GM12875 (cell line): ENCODE measurements around the gene SCN2B.

ENCODE experiments used
- H3K4me3 ChIP-seq: one replicate; pipeline ENCODE4 v1.5.1; 2011; ENCODE audit warnings: low read depth, low read length, control low read depth
- CTCF ChIP-seq: IDR thresholded peaks from 2 replicates; pipeline ENCODE4 v1.5.1; 2011; ENCODE audit warnings: low read depth, mild to moderate bottlenecking, control low read depth, inconsistent platforms, low read length, moderate library complexity, borderline replicate concordance; ENCODE audit not compliant: insufficient read depth

The SCN2B gene

GRCh38 chr11:118209033-118209432 is 32.6 kb upstream of the SCN2B start:
- no peak for TF ChIP-seq CTCF
- H3K4me3 ChIP-seq: no peak overlapping the region

GRCh38 chr11:118207079-118207478 is 30.6 kb upstream of the SCN2B start:
- no peak overlapping the region for H3K4me3 ChIP-seq
- no peak for TF ChIP-seq CTCF

- no peak for TF ChIP-seq CTCF
Measured at GRCh38 chr11:118206391-118207031, 30.1 kb upstream of the SCN2B start.

GRCh38 chr11:118205606-118206378 is 29.4 kb upstream of the SCN2B start:
- TF ChIP-seq CTCF: no peak
- H3K4me3 ChIP-seq: no peak overlapping the region

More at GRCh38 chr11:118206391-118207031, 30.1 kb upstream of the SCN2B start:
- no peak overlapping the region for H3K4me3 ChIP-seq

- no peak overlapping the region for H3K4me3 ChIP-seq
- no peak for TF ChIP-seq CTCF
Measured at GRCh38 chr11:118202599-118203422, 26.4 kb upstream of the SCN2B start.

GRCh38 chr11:118201966-118202365 is 25.5 kb upstream of the SCN2B start:
- no peak overlapping the region for H3K4me3 ChIP-seq
- no peak for TF ChIP-seq CTCF
